Tibial nerve (tissue), 4 donors: Measurements from ENCODE around the gene NOL4L. TPM values are rescaled to one million over a fixed set of nuclear protein-coding genes. Genes with fewer than 3 reads are reported as not detected.
"Not testable (repeated sequence)": the region's sequence is repeated elsewhere in the genome, so short reads cannot be mapped to it uniquely, and the experiment has no call there.

Experiments
- DNase-seq, 2 donors: peaks; one replicate each; pipeline ENCODE4 v3.0.0-alpha.2; 2019; ENCODE audit warnings: low spot score in 2 of 2
- H3K27ac ChIP-seq, 4 donors: fragments of 200-600 bp; sonication (generic) in 3 of 4; one replicate each; pipeline ENCODE4 v1.5.1; 2017 to 2019; ENCODE audit warnings: mild to moderate bottlenecking in 1 of 4
- H3K27me3 ChIP-seq, 2 donors: fragments of 200-600 bp; sonication (generic) in 1 of 2; one replicate each; pipeline versions ENCODE4 v1.5.1 to v1.6.0; 2017 to 2019
- H3K36me3 ChIP-seq, 3 donors: fragments of 200-600 bp; sonication (generic); one replicate each; pipeline ENCODE4 v1.5.1; 2018 to 2019
- H3K4me1 ChIP-seq, 4 donors: fragments of 200-600 bp; sonication (generic) in 3 of 4; one replicate each; pipeline ENCODE4 v1.5.1; 2017 to 2019
- H3K4me3 ChIP-seq, 4 donors: fragments of 200-600 bp; sonication (generic) in 3 of 4; one replicate each; pipeline ENCODE4 v1.5.1; 2017 to 2019; ENCODE audit warnings: mild to moderate bottlenecking in 1 of 4, moderate library complexity in 1 of 4
- H3K9me3 ChIP-seq, 4 donors: fragments of 200-600 bp; sonication (generic) in 3 of 4; one replicate each; pipeline ENCODE4 v1.5.1; 2017 to 2019
- CTCF ChIP-seq, 5 experiments: fragments of 200-600 bp in 3 of 5; fragments of 450-650 bp in 2 of 5; sonication (generic) in 3 of 5; IDR thresholded peaks; one replicate each; pipeline ENCODE4 v1.5.1; 2016 to 2019; ENCODE audit warnings: antibody characterized with exemption in 5 of 5, mild to moderate bottlenecking in 3 of 5, moderate library complexity in 2 of 5
- EP300 ChIP-seq, 2 donors: sonication (generic); formaldehyde crosslinking; IDR thresholded peaks; one replicate each; pipeline ENCODE4 v1.6.1; 2017; ENCODE audit warnings: antibody characterized with exemption in 2 of 2, mild to moderate bottlenecking in 1 of 2
- POLR2A ChIP-seq, 2 donors: fragments of 450-650 bp; IDR thresholded peaks; one replicate each; pipeline ENCODE4 v1.6.1; 2017; ENCODE audit warnings: antibody characterized with exemption in 2 of 2, mild to moderate bottlenecking in 2 of 2, moderate library complexity in 2 of 2
- WGBS, 2 donors: methylation state at CpG; one replicate each; pipeline ENCODE4 v1.1.5; 2018; 5-methylcytosine and 5-hydroxymethylcytosine counted together
- total RNA-seq, 4 donors: library from RNA; depleted of rRNA; stranded (reverse); fragments of >200 nt; gene quantifications; one replicate each; pipeline ENCODE4 v1.1.0, GENCODE V29; 2016

The NOL4L gene
- total RNA-seq, 4 donors from 2014 or later = 11.5 to 22.3 (median 19.9) TPM

- Histone ChIP-seq H3K9me3 (no peaks in the 10 kb centered on the region), H3K27ac (no peak overlapping the region), H3K4me1 (no peaks in the 10 kb centered on the region), H3K27me3 (no peaks in the 10 kb centered on the region), H3K4me3 (no peak overlapping the region), H3K36me3 (no peaks in the 10 kb centered on the region)
- DNase-seq = no peak
- TF ChIP-seq EP300 (IDR thresholded peaks at IDR 0.05) (no peak), POLR2A (IDR thresholded peaks at IDR 0.05) (no peak), CTCF (IDR thresholded peaks at IDR 0.05) (no peak)
- 69 to 96% methylated on average over 2 of the region's 2 CpGs for WGBS, 2 donors
These were observed 11.6 kb upstream of the NOL4L start for GRCh38 chr20:32596681-32597252.

GRCh38 chr20:32595143-32595542 is 10.0 kb upstream of the NOL4L start:
- no peak for DNase-seq
- no peaks in the 10 kb centered on the region for H3K36me3 ChIP-seq
- TF ChIP-seq POLR2A (IDR thresholded peaks at IDR 0.05) = no peak
- no peak for TF ChIP-seq CTCF (IDR thresholded peaks at IDR 0.05)
- TF ChIP-seq EP300 (IDR thresholded peaks at IDR 0.05) = no peak
- no peak overlapping the region for H3K27ac ChIP-seq
- H3K4me3 ChIP-seq = no peak overlapping the region
- no peaks in the 10 kb centered on the region for H3K4me1 ChIP-seq
- 88% methylated on average over 4 of the region's 4 CpGs for WGBS, 2 donors
- no peaks in the 10 kb centered on the region for H3K9me3 ChIP-seq
- peaks cover 0 to 4% of the 10 kb centered on the region in 2 donors for H3K27me3 ChIP-seq

GRCh38 chr20:32594669-32595068 is 9.5 kb upstream of the NOL4L start:
- WGBS, 2 donors = 93% methylated on average over 5 of the region's 5 CpGs
- not testable (repeated sequence) for H3K27ac ChIP-seq, H3K9me3 ChIP-seq, DNase-seq, H3K27me3 ChIP-seq, H3K4me1 ChIP-seq, H3K36me3 ChIP-seq, H3K4me3 ChIP-seq

DNA sequence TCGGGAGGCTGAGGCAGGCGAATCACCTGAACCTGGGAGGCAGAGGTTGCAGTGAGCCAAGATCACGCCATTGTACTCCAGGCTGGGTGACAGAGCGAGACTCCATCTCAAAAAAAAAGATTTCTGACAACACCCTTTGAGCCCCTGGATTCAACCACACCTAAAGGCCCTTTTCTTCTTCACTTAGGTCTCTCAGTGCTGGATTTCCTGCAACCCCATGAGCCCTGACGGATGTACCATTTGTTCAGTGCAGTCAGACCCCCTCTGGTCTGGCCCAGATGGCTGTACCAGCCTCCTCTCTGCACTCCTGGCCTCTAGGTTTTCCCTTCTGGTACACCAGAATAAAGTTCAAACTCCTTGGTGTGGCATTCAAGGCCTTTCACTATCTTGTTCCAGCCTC is 9.1 kb upstream of the NOL4L start:
- H3K27ac ChIP-seq = no peak overlapping the region
- H3K4me1 ChIP-seq = no peaks in the 10 kb centered on the region
- WGBS, 2 donors = 96 to 97% methylated on average over 5 of the region's 5 CpGs
- H3K4me3 ChIP-seq = no peak overlapping the region
- TF ChIP-seq POLR2A (IDR thresholded peaks at IDR 0.05) (no peak), CTCF (IDR thresholded peaks at IDR 0.05) (no peak), EP300 (IDR thresholded peaks at IDR 0.05) (no peak)
- H3K36me3 ChIP-seq = no peaks in the 10 kb centered on the region
- no peak for DNase-seq
- H3K9me3 ChIP-seq = no peaks in the 10 kb centered on the region
- peaks cover 0 to 4% of the 10 kb centered on the region in 2 donors for H3K27me3 ChIP-seq

DNA sequence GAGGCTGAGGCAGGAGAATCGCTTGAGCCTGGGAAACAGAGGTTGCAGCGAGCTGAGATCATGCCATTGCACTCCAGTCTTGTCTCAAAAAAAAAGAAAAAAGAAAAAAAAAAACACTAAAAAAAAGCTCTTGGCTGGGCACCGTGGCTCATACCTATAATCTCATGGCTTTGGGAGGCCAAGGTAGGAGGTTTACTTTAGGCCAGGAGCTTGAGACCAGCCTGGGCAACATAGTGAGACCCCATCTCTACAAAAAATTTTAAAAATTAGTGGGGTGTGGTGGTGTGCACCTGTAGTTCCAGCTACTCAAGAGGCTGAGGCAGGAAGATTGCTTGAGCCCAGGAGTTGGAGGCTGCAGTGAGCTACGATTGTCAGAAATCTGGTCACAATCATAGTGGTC is 7.5 kb upstream of the NOL4L start:
- not testable (repeated sequence) for H3K27ac ChIP-seq, H3K4me3 ChIP-seq, H3K4me1 ChIP-seq, H3K9me3 ChIP-seq, DNase-seq, H3K36me3 ChIP-seq
- 94 to 95% methylated on average over 4 of the region's 4 CpGs for WGBS, 2 donors
- H3K27me3 ChIP-seq = peaks cover 0 to 13% of the 10 kb centered on the region in 2 donors

- no peak for DNase-seq
- Histone ChIP-seq H3K9me3 (no peaks in the 10 kb centered on the region), H3K27ac (no peak overlapping the region), H3K4me1 (no peaks in the 10 kb centered on the region), H3K36me3 (no peaks in the 10 kb centered on the region), H3K27me3 (peaks cover 0 to 18% of the 10 kb centered on the region in 2 donors), H3K4me3 (no peak overlapping the region)
- TF ChIP-seq POLR2A (IDR thresholded peaks at IDR 0.05) = no peak
- no peak for TF ChIP-seq EP300 (IDR thresholded peaks at IDR 0.05)
- TF ChIP-seq CTCF (IDR thresholded peaks at IDR 0.05) = no peak
- 83 to 93% methylated on average over 3 of the region's 3 CpGs for WGBS, 2 donors
These were observed 6.9 kb upstream of the NOL4L start for GRCh38 chr20:32592022-32592421.
